ENCODE data around the gene ELAC1.

GRCh38 chr18:50982086-50982801, 14.4 kb downstream of the ELAC1 start:
- TF ChIP-seq POLR2A (IDR thresholded peaks at IDR 0.05) (no peak), CTCF (IDR thresholded peaks at IDR 0.05 in 4 of 5, conservative IDR thresholded peaks at IDR 0.05 in 1 of 5) (no peak)
